Right atrium auricular region (tissue), 2 donors: ENCODE results near the gene RND3. TPM values are rescaled to one million over a fixed set of nuclear protein-coding genes. Genes with fewer than 3 reads are reported as not detected.

Experiments
- DNase-seq: peaks from one replicate; pipeline ENCODE4 v3.0.0-alpha.2; 2019; ENCODE audit warnings: low spot score
- H3K27ac ChIP-seq, 2 donors: fragments of 200-600 bp; sonication (generic); 1 replicate in 1 of 2; 2 replicates in 1 of 2; pipeline ENCODE4 v1.5.1; 2016 to 2019
- H3K27me3 ChIP-seq, 2 donors: fragments of 200-600 bp; sonication (generic); one replicate each; pipeline versions ENCODE4 v1.5.1 to v1.6.0; 2017 to 2019
- H3K36me3 ChIP-seq: fragments of 200-600 bp; sonication (generic); one replicate; pipeline ENCODE4 v1.5.1; 2016
- H3K4me1 ChIP-seq, 2 donors: fragments of 200-600 bp; sonication (generic); one replicate each; pipeline versions ENCODE4 v1.5.1 to v1.6.0; 2017 to 2019
- H3K4me3 ChIP-seq, 2 donors: fragments of 200-600 bp; sonication (generic); 1 replicate in 1 of 2; 2 replicates in 1 of 2; pipeline ENCODE4 v1.5.1; 2017 to 2019; ENCODE audit warnings: mild to moderate bottlenecking in 1 of 2, moderate library complexity in 1 of 2
- H3K9me3 ChIP-seq, 2 donors: fragments of 200-600 bp; sonication (generic); one replicate each; pipeline ENCODE4 v1.5.1; 2019
- CTCF ChIP-seq, 2 donors: fragments of 200-600 bp; sonication (generic); IDR thresholded peaks; one replicate each; pipeline ENCODE4 v1.5.1; 2019; ENCODE audit warnings: antibody characterized with exemption in 2 of 2
- total RNA-seq, 2 donors: library from RNA; depleted of rRNA; stranded (reverse); fragments of >200 nt; gene quantifications; one replicate each; pipeline ENCODE4 v1.1.0, GENCODE V29; 2016

The RND3 gene
- total RNA-seq, 2 donors from 2014 or later = 9.6 to 25.4 TPM

- peak; percentile 82 for DNase-seq
- peak overlapping the region; percentile 64 to 69 for H3K4me3 ChIP-seq
- no peaks in the 10 kb centered on the region for H3K27me3 ChIP-seq
- peak in 1 of 2 donors; percentile 38 for TF ChIP-seq CTCF (IDR thresholded peaks at IDR 0.05)
- peaks cover 0 to 41% of the 10 kb centered on the region in 2 donors for H3K4me1 ChIP-seq
- H3K27ac ChIP-seq = peak overlapping the region; percentile 92 to 97
- no peaks in the 10 kb centered on the region for H3K36me3 ChIP-seq
- H3K9me3 ChIP-seq = no peaks in the 10 kb centered on the region
These were observed 2.2 kb downstream of the RND3 start for GRCh38 chr2:150485114-150485870.

GRCh38 chr2:150484461-150485021 is 2.9 kb downstream of the RND3 start:
- H3K36me3 ChIP-seq = no peaks in the 10 kb centered on the region
- peak overlapping the region; percentile 64 to 69 for H3K4me3 ChIP-seq
- peaks cover 0 to 47% of the 10 kb centered on the region in 2 donors for H3K4me1 ChIP-seq
- H3K9me3 ChIP-seq = no peaks in the 10 kb centered on the region
- TF ChIP-seq CTCF (IDR thresholded peaks at IDR 0.05) = no peak
- DNase-seq = no peak
- no peaks in the 10 kb centered on the region for H3K27me3 ChIP-seq
- H3K27ac ChIP-seq = peak overlapping the region; percentile 92 to 97

GRCh38 chr2:150484006-150484405 is 3.5 kb downstream of the RND3 start:
- H3K27me3 ChIP-seq = no peaks in the 10 kb centered on the region
- H3K9me3 ChIP-seq = no peaks in the 10 kb centered on the region
- no peak for TF ChIP-seq CTCF (IDR thresholded peaks at IDR 0.05)
- H3K27ac ChIP-seq = peak overlapping the region; percentile 92 to 97
- H3K4me3 ChIP-seq = peak overlapping the region in 1 of 2 donors; percentile 69
- no peak for DNase-seq
- no peaks in the 10 kb centered on the region for H3K36me3 ChIP-seq
- H3K4me1 ChIP-seq = peaks cover 0 to 52% of the 10 kb centered on the region in 2 donors

GRCh38 chr2:150483532-150483931 is 3.9 kb downstream of the RND3 start:
- Histone ChIP-seq H3K27ac (peak overlapping the region; percentile 92 to 97), H3K4me1 (peaks cover 0 to 57% of the 10 kb centered on the region in 2 donors), H3K36me3 (no peaks in the 10 kb centered on the region), H3K9me3 (no peaks in the 10 kb centered on the region), H3K27me3 (no peaks in the 10 kb centered on the region), H3K4me3 (no peak overlapping the region)
- no peak for DNase-seq
- no peak for TF ChIP-seq CTCF (IDR thresholded peaks at IDR 0.05)

- Histone ChIP-seq H3K27me3 (no peaks in the 10 kb centered on the region), H3K27ac (peak overlapping the region in 1 of 2 donors; percentile 97), H3K4me3 (no peak overlapping the region), H3K36me3 (no peaks in the 10 kb centered on the region), H3K9me3 (no peaks in the 10 kb centered on the region), H3K4me1 (peaks cover 0 to 64% of the 10 kb centered on the region in 2 donors)
- DNase-seq = no peak
- TF ChIP-seq CTCF (IDR thresholded peaks at IDR 0.05) = no peak
These were observed 4.6 kb downstream of the RND3 start for GRCh38 chr2:150482667-150483400.
